B cell (primary cell): ENCODE data around the gene P2RX2.

ENCODE experiments used
- CTCF ChIP-seq: fragments of 200-600 bp; IDR thresholded peaks from one replicate; pipeline ENCODE4 v1.8.0; 2022; ENCODE audit warnings: antibody characterized with exemption, mild to moderate bottlenecking
- EZH2 ChIP-seq: IDR thresholded peaks from 2 replicates; pipeline ENCODE4 v1.6.1; 2012; ENCODE audit warnings: borderline replicate concordance, low read depth, mild to moderate bottlenecking, moderate library complexity, low read length; ENCODE audit not compliant: insufficient read depth, poor library complexity, severe bottlenecking

- no peak for TF ChIP-seq CTCF
- TF ChIP-seq EZH2, result no peak
These were observed 973 bp downstream of the P2RX2 start for GRCh38 chr12:132619386-132620112.
